GM18519 (cell line): ENCODE measurements around the gene PPDPF.
"Not testable (repeated sequence)": the region's sequence is repeated elsewhere in the genome, so short reads cannot be mapped to it uniquely, and the experiment has no call there.

Source experiments
- ATAC-seq: cut with Tn5 transposase; IDR thresholded peaks from one replicate; pipeline ENCODE4 v1.9.1; 2021; ENCODE audit warnings: mild to moderate bottlenecking, moderate library complexity; ENCODE audit not compliant: unreplicated experiment, low FRiP score

The PPDPF gene

GRCh38 chr20:63499338-63499969 is 21.1 kb upstream of the PPDPF start:
- ATAC-seq: no peak

DNA sequence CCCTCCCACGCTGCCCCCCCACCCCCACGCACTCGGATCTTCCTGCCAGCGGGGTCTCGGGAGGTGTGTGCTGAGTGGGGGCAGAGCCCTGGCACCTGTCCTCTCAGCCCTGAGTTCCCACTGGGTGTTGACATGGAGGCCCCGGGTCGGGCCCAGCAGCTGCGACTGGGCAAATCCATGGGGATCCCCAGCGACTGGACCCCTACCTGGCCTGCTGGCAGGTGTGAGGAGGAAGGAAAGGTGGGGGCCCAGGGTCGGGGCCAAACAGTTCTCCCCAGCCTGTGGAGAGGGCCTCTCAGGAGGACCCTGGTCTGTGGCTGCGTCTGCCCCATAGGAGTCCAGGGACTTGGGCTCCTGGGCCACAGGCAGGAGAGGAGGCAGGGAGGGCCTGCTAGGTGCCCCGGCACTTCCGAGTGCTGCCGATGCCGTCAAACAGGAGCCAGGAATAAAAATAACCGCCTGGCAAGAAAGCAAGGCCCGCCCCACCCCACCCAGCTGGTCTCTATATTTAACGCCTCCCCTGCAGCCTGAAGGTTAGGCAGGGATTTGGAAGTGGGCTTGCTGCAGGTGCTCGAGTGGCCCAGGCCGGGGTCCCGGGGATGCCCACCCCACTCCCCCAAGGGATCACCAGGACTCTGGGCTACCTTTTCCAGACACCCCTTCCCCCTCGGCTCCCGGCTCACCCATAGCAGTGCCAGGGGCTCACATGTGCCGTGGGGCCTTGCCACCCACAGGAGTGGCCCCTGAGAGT is 20.2 kb upstream of the PPDPF start:
- ATAC-seq: no peak

DNA sequence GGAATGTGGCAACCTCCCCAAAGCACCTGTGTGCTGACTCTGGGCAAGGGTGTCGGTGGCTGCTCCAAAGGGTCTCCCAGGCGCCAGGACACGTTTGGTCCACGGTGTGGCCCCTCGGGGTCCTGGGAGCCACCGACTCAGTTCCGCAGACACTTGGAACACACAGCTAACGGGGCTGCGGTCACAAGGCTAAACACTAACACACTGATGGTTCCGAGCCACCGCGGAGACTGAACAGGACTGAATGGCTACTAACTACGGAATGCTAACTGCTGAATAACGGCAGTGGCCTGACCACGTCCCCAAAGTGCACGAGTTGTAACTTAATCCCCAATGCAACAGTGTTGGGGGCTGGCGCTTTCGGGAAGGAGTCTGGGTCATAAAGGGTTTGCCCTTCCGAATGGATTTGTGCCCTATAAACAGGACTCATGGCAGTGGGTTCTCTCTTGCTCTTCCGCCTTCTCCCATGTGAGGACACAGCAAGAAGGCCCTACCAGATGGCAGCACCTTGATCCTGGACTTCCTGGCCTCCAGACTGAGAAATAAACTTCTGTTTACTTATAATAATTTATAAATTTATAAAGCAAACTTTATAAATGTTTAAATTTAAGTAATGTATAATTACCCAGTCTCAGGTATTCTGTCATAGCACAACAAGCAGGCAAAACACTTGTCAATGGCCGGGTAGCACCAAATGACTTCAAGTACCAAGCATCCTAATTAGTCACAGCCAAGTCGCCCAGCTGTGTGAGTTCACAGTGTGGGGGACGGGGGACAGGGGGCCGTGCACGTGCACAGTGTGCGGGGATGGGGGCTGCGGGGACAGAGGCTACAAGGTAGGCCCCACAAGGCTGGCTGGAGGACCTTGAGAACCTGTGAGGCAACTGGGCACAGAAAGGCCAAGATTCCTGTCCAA is 19.4 kb upstream of the PPDPF start:
- no peak for ATAC-seq

GRCh38 chr20:63501818-63502670 is 18.5 kb upstream of the PPDPF start:
- no peak for ATAC-seq

DNA sequence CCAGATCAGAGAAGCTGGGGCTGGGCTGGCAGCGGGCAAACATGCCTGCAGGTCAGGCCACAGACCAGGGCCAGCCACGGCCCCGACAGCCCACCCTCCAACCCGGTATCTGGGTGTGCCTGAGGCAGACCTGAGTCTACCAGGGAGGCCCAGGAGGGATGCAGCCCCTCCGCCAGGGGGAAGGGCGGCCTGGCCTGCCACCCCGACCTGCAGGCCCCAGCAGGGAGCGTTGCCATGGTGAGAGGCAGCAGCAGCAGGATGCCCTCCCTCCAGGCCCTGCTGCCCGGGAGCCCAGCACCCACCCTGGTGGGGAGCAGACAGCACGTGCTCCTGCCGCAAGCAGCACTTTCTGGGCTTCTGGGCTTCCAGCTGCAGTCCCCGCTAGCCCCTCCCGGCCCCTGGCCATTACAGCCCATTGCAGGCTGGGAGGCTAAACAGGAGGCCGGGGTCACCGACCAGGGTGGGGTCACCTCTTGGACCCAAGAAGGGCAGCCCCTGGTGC is 17.8 kb upstream of the PPDPF start:
- no peak for ATAC-seq

DNA sequence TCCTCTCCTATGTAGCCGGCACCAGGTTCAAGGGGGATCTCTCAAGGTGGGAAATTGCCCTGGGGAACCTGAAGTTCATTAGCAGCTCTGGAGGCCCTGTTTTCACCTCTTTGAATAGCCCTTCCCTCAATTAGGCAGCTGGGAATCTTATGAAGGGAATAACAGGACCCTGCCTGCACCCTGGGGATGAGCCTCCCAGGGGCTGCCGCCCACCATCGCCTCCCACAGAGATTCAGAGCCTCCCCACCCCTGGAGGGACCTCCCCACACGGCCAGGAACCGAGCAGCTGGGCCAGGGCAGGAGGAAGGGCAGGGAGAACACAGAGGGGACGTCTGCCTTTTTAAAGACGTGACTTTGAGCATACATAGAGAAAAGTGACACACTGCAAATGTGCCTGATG is 17.0 kb upstream of the PPDPF start:
- no peak for ATAC-seq

- no peak for ATAC-seq
Observed at GRCh38 chr20:63504642-63505041, 15.9 kb upstream of the PPDPF start.

- ATAC-seq: no peak
Observed at GRCh38 chr20:63505281-63505680, 15.3 kb upstream of the PPDPF start.

GRCh38 chr20:63505723-63506122 is 14.8 kb upstream of the PPDPF start:
- ATAC-seq: no peak

DNA sequence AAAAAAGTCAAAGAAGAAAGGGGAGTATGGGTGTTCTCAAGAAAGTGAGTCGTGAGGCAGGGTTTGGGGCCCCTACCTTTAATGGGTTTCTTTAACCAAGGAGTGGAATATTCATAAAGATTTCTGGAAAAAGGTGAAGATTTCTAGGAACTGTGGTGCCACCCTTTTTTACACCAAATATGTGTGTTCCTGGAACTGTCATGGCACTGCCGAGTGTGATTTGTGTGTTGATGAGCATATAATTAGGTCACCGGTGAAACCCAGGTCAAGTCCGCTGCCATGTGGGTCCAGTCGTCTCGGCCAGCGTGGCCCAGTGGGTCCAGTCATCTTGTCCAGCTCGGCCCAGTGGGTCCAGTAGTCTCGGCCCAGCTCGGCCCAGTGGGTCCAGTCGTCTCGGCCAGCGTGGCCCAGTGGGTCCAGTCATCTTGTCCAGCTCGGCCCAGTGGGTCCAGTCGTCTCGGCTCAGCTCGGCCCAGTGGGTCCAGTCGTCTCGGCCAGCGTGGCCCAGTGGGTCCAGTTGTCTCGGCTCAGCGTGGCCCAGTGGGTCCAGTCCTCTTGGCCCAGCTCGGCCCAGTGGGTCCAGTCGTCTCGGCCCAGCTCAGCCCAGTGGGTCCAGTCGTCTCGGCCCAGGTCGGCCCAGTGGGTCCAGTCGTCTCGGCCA is 13.4 kb upstream of the PPDPF start:
- ATAC-seq: no peak

GRCh38 chr20:63508072-63508768 is 12.3 kb upstream of the PPDPF start:
- no peak for ATAC-seq

DNA sequence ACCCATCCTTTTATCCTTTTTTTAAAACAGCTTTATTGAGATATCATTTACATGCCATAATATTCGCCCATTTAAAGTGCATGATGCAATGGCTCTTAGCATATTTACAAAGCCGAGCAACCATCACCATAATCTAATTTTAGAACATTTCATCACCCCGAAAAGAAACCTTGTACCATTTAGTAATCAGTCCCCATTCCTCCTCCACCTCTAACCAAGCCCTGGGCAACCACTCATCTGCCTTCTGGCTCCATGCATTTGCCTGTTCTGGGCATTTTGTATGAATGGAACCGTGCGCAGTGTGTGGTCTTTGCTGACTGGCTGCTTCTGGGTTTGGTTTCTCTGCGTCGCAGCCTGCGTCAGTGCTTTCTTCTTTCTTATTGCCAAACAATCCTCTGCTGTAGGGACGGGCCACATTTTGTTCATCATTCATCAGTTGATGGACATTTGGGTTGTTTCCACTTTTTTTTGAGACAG is 11.4 kb upstream of the PPDPF start:
- no peak for ATAC-seq

DNA sequence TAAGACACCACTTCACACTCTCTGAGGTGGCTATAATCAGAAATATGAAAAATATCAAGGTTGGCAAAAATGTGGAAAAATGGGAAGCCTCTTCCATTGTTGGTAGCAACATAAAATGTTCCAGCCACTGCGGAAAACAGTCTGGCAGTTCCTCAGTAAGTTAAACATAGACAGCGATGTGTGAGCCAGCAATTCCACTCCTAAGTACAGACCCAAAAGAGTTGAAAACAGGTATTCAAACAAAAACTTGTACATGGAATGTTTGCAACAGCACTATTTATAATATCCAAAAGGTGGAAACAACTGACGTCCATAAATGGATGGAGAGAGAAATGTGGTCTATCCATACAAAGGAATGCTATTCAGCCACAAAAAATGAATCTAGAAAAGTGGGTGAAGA is 7.4 kb upstream of the PPDPF start:
- no peak for ATAC-seq

DNA sequence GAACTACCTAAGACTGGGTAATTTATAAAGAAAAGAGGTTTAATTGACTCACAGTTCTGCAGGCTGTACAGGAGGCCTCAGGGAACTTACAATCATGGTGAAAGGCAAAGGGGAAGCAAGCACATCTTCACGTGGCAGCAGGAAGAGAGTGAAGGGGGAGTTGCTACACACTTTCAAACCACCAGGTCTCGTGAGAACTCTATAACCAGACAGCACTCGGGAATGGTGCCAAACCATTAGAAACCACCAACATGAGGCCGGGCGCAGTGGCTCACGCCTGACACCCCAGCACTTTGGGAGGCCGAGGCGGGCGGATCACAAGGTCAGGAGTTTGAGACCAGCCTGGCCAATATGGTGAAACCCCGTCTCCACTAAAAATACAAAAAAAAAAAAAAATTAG is 6.0 kb upstream of the PPDPF start:
- ATAC-seq: not testable (repeated sequence)

GRCh38 chr20:63517376-63518309 is 2.9 kb upstream of the PPDPF start:
- ATAC-seq: no peak

GRCh38 chr20:63518351-63518861 is 2.2 kb upstream of the PPDPF start:
- ATAC-seq: no peak

- ATAC-seq: no peak
Observed at GRCh38 chr20:63518946-63519667, 1.5 kb upstream of the PPDPF start.
